ENCODE results near the gene PLXDC2. TPM values are rescaled to one million over a fixed set of nuclear protein-coding genes. Genes with fewer than 3 reads are reported as not detected.

Gene PLXDC2
- total and polyA plus RNA-seq, 2 donors from 2014 or later, result 11.9 to 42.1 TPM

DNA sequence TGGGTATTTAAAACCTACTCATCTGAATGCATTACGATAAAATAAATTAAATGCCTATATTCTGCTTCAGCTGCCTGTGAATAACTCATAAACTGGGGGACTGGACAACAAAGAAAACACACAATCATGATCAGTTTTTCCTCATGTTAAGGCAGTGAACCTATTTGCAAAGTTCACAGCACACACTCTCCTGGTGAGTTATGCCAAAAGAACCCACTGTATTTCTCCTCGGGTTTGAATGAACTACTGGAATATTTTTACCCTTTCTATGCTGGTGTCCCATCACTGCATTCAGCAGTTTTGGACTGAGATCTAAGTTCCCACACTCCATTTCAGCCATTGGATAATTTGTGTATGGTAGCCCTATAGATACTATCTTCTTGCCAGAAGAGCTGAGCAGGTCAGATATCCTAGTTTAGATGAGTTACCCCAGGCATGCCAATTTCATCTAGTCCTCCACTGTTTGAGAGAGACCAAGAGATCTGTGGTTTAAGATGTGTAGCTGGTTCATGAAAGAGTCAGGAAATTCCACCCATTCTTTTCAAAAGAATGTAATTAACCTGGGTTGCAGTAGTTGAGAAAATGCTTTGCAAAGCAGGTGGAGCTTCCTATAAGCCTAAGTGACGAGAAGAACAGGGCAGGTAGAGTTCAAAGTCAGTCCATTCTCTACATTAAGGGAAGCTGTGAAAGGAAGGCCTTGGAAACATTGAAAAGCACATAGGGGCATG, 101.7 kb downstream of the PLXDC2 start:
- intact Hi-C loops (cut with DNase I), result no loop called here
- H3K9ac ChIP-seq (ENCODE audit: low read length in 3 of 3), result no peak overlapping the region
- TF ChIP-seq, protein P1, sequence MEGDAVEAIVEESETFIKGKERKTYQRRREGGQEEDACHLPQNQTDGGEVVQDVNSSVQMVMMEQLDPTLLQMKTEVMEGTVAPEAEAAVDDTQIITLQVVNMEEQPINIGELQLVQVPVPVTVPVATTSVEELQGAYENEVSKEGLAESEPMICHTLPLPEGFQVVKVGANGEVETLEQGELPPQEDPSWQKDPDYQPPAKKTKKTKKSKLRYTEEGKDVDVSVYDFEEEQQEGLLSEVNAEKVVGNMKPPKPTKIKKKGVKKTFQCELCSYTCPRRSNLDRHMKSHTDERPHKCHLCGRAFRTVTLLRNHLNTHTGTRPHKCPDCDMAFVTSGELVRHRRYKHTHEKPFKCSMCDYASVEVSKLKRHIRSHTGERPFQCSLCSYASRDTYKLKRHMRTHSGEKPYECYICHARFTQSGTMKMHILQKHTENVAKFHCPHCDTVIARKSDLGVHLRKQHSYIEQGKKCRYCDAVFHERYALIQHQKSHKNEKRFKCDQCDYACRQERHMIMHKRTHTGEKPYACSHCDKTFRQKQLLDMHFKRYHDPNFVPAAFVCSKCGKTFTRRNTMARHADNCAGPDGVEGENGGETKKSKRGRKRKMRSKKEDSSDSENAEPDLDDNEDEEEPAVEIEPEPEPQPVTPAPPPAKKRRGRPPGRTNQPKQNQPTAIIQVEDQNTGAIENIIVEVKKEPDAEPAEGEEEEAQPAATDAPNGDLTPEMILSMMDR (IDR thresholded peaks at IDR 0.05; ENCODE audit: borderline replicate concordance, extremely low read depth, insufficient read depth), result no peak
- H3K27ac ChIP-seq (ENCODE audit: low read depth in 2 of 2, low read length in 2 of 2), result no peak overlapping the region
- no peak for FAIRE-seq
- H3K27me3 ChIP-seq (ENCODE audit: control insufficient read depth, insufficient read depth, low read length), result no peaks in the 10 kb centered on the region
- H3K4me3 ChIP-seq (ENCODE audit: low read length in 3 of 3), result no peak overlapping the region
- no peak for DNase-seq
- H3K9me3 ChIP-seq (ENCODE audit: control insufficient read depth in 2 of 3, insufficient read depth in 1 of 3, low read length in 3 of 3), result no peaks in the 10 kb centered on the region
- peaks cover 5 to 15% (median 7%) of the 10 kb centered on the region in 3 donors for H3K4me1 ChIP-seq (ENCODE audit: control insufficient read depth in 2 of 3, insufficient read depth in 2 of 3, low read depth in 1 of 3, low read length in 3 of 3)
- H3K36me3 ChIP-seq (ENCODE audit: control insufficient read depth in 2 of 3, insufficient read depth in 3 of 3, low read length in 3 of 3), result no peaks in the 10 kb centered on the region

DNA sequence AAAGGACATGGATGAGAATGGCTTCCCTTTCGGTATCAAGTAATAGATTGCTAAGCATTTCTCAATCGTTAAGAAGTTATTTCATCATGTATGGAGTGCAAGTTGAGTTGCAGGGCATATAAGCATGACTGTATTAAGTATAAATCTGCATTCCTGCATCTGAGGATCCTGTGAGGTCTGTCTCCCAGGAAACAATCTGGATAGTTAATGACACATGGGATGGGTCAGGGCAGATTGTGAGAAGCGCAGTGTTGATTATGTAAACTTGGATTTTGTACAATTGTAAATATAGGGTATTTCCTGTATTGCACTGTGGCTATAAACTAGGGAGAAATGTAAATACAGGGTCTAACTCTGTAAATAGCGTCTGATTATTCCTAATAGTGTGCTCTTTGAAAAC, 102.6 kb downstream of the PLXDC2 start:
- Histone ChIP-seq H3K4me3 (ENCODE audit: low read length in 3 of 3) (no peak overlapping the region), H3K27ac (ENCODE audit: low read depth in 2 of 2, low read length in 2 of 2) (no peak overlapping the region), H3K27me3 (ENCODE audit: control insufficient read depth, insufficient read depth, low read length) (no peaks in the 10 kb centered on the region), H3K4me1 (ENCODE audit: control insufficient read depth in 2 of 3, insufficient read depth in 2 of 3, low read depth in 1 of 3, low read length in 3 of 3) (peaks cover 5 to 15% (median 7%) of the 10 kb centered on the region in 3 donors), H3K9me3 (ENCODE audit: control insufficient read depth in 2 of 3, insufficient read depth in 1 of 3, low read length in 3 of 3) (no peaks in the 10 kb centered on the region), H3K36me3 (ENCODE audit: control insufficient read depth in 2 of 3, insufficient read depth in 3 of 3, low read length in 3 of 3) (no peaks in the 10 kb centered on the region), H3K9ac (ENCODE audit: low read length in 3 of 3) (no peak overlapping the region)
- intact Hi-C loops (cut with DNase I), result no loop called here
- TF ChIP-seq, protein P1 (IDR thresholded peaks at IDR 0.05; ENCODE audit: borderline replicate concordance, extremely low read depth, insufficient read depth), result no peak
- no peak for DNase-seq
- FAIRE-seq, result no peak

DNA sequence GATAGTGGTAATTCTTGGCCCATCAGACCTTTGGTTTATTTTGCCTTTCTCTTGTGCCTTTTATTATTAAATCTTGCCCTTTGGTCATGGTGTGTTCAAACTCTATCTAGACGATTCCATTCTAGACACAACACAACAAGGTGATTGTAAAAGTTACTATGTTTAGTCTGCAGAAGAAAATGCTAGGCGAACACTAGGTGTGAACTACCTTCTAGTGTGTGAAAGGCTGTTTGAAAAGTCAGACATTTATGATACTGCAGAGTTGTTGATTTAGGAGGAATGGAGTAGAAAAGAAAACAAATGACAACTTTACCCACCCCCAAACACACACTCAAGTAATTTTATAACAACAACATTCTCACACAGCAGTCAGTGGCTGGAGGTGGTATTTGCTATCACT, 103.4 kb downstream of the PLXDC2 start:
- H3K36me3 ChIP-seq (ENCODE audit: control insufficient read depth in 2 of 3, insufficient read depth in 3 of 3, low read length in 3 of 3), result no peaks in the 10 kb centered on the region
- no peak for FAIRE-seq
- H3K27ac ChIP-seq (ENCODE audit: low read depth in 2 of 2, low read length in 2 of 2), result no peak overlapping the region
- TF ChIP-seq, protein P1 (IDR thresholded peaks at IDR 0.05; ENCODE audit: borderline replicate concordance, extremely low read depth, insufficient read depth), result no peak
- intact Hi-C loops (cut with DNase I), result no loop called here
- H3K4me3 ChIP-seq (ENCODE audit: low read length in 3 of 3), result no peak overlapping the region
- no peaks in the 10 kb centered on the region for H3K9me3 ChIP-seq (ENCODE audit: control insufficient read depth in 2 of 3, insufficient read depth in 1 of 3, low read length in 3 of 3)
- H3K27me3 ChIP-seq (ENCODE audit: control insufficient read depth, insufficient read depth, low read length), result no peaks in the 10 kb centered on the region
- H3K4me1 ChIP-seq (ENCODE audit: control insufficient read depth in 2 of 3, insufficient read depth in 2 of 3, low read depth in 1 of 3, low read length in 3 of 3), result peaks cover 5 to 15% (median 7%) of the 10 kb centered on the region in 3 donors
- DNase-seq, result peak in 1 of 5 donors; percentile 66
- H3K9ac ChIP-seq (ENCODE audit: low read length in 3 of 3), result no peak overlapping the region

All from kidney (tissue), 14 donors.